ENCODE data around the gene IQCH. TPM values are rescaled to one million over a fixed set of nuclear protein-coding genes. Genes with fewer than 3 reads are reported as not detected.

Gene IQCH
- total RNA-seq, 2 experiments from 2014 or later: 1.2 to 2.2 TPM

- ATAC-seq (ENCODE audit: low read depth): no peak
- no peak overlapping the region for H3K4me3 Mint-ChIP-seq
- H3K36me3 Mint-ChIP-seq: peaks cover 6% of the 10 kb centered on the region
- H3K27me3 Mint-ChIP-seq: no peaks in the 10 kb centered on the region
- H3K4me1 Mint-ChIP-seq: peaks cover 3% of the 10 kb centered on the region
- H3K27ac Mint-ChIP-seq: no peak overlapping the region
- H3K9me3 Mint-ChIP-seq: peaks cover 8% of the 10 kb centered on the region
- POLR2A ChIA-PET: no interaction called here
- no peak for DNase-seq
Measured at GRCh38 chr15:67480741-67481140, 226.2 kb downstream of the IQCH start.

- peaks cover 8% of the 10 kb centered on the region for H3K9me3 Mint-ChIP-seq
- DNase-seq: no peak
- peaks cover 3% of the 10 kb centered on the region for H3K4me1 Mint-ChIP-seq
- no peak for ATAC-seq (ENCODE audit: low read depth)
- H3K4me3 Mint-ChIP-seq: no peak overlapping the region
- H3K27me3 Mint-ChIP-seq: no peaks in the 10 kb centered on the region
- peaks cover 6% of the 10 kb centered on the region for H3K36me3 Mint-ChIP-seq
- H3K27ac Mint-ChIP-seq: no peak overlapping the region
- POLR2A ChIA-PET: no interaction called here
Measured at GRCh38 chr15:67481680-67482079, 227.1 kb downstream of the IQCH start.

GRCh38 chr15:67495585-67495984 is 241.0 kb downstream of the IQCH start:
- Mint-ChIP-seq H3K27ac (no peak overlapping the region), H3K27me3 (no peaks in the 10 kb centered on the region), H3K36me3 (no peaks in the 10 kb centered on the region), H3K4me1 (peaks cover 1% of the 10 kb centered on the region), H3K4me3 (no peak overlapping the region), H3K9me3 (no peaks in the 10 kb centered on the region)
- no peak for DNase-seq
- ATAC-seq (ENCODE audit: low read depth): no peak
- POLR2A ChIA-PET: no interaction called here

- no peak for ATAC-seq (ENCODE audit: low read depth)
Measured at GRCh38 chr15:67501177-67501835, 246.7 kb downstream of the IQCH start.

GRCh38 chr15:67501836-67502461 is 247.4 kb downstream of the IQCH start:
- Mint-ChIP-seq H3K4me3 (no peak overlapping the region), H3K27me3 (no peaks in the 10 kb centered on the region), H3K27ac (no peak overlapping the region), H3K36me3 (peaks cover 2% of the 10 kb centered on the region), H3K4me1 (peaks cover 9% of the 10 kb centered on the region), H3K9me3 (no peaks in the 10 kb centered on the region)
- ATAC-seq (ENCODE audit: low read depth) (no peak), DNase-seq (no peak)
- POLR2A ChIA-PET: no interaction called here

More at GRCh38 chr15:67501177-67501835, 246.7 kb downstream of the IQCH start:
- Mint-ChIP-seq H3K27ac (no peak overlapping the region), H3K4me1 (peaks cover 7% of the 10 kb centered on the region), H3K9me3 (no peaks in the 10 kb centered on the region), H3K27me3 (no peaks in the 10 kb centered on the region), H3K36me3 (peaks cover 2% of the 10 kb centered on the region), H3K4me3 (no peak overlapping the region)
- no peak for DNase-seq
- POLR2A ChIA-PET: interaction anchor here (0.5 kb wide), 1 partner anchor 30 kb away, joined by 3 read pairs; no protein-coding TSS in a partner anchor

- DNase-seq (no peak), ATAC-seq (ENCODE audit: low read depth) (no peak)
- Mint-ChIP-seq H3K4me1 (peaks cover 9% of the 10 kb centered on the region), H3K9me3 (no peaks in the 10 kb centered on the region), H3K27me3 (no peaks in the 10 kb centered on the region), H3K27ac (no peak overlapping the region), H3K4me3 (no peak overlapping the region), H3K36me3 (peaks cover 2% of the 10 kb centered on the region)
- POLR2A ChIA-PET: no interaction called here
Measured at GRCh38 chr15:67504056-67504455, 249.5 kb downstream of the IQCH start.

- H3K27ac Mint-ChIP-seq: no peak overlapping the region
- ATAC-seq (ENCODE audit: low read depth): no peak
- no peak for DNase-seq
- H3K9me3 Mint-ChIP-seq: no peaks in the 10 kb centered on the region
- POLR2A ChIA-PET: no interaction called here
- H3K36me3 Mint-ChIP-seq: peaks cover 2% of the 10 kb centered on the region
- peaks cover 9% of the 10 kb centered on the region for H3K4me1 Mint-ChIP-seq
- H3K4me3 Mint-ChIP-seq: no peak overlapping the region
- H3K27me3 Mint-ChIP-seq: no peaks in the 10 kb centered on the region
Measured at GRCh38 chr15:67504796-67505195, 250.2 kb downstream of the IQCH start.

GRCh38 chr15:67505675-67506572 is 251.3 kb downstream of the IQCH start:
- DNase-seq (no peak), ATAC-seq (ENCODE audit: low read depth) (no peak)
- H3K9me3 Mint-ChIP-seq: no peaks in the 10 kb centered on the region
- H3K4me1 Mint-ChIP-seq: peaks cover 13% of the 10 kb centered on the region
- peaks cover 2% of the 10 kb centered on the region for H3K36me3 Mint-ChIP-seq
- no peak overlapping the region for H3K27ac Mint-ChIP-seq
- no peaks in the 10 kb centered on the region for H3K27me3 Mint-ChIP-seq
- POLR2A ChIA-PET: no interaction called here
- no peak overlapping the region for H3K4me3 Mint-ChIP-seq

- DNase-seq (no peak), ATAC-seq (ENCODE audit: low read depth) (no peak)
- H3K27me3 Mint-ChIP-seq: no peaks in the 10 kb centered on the region
- peaks cover 20% of the 10 kb centered on the region for H3K4me1 Mint-ChIP-seq
- POLR2A ChIA-PET: interaction anchor here (1.2 kb wide), 1 partner anchor 14 kb away, joined by 4 read pairs; the partner anchor contains the start of gene C15orf61
- peaks cover 4% of the 10 kb centered on the region for H3K36me3 Mint-ChIP-seq
- no peaks in the 10 kb centered on the region for H3K9me3 Mint-ChIP-seq
- no peak overlapping the region for H3K27ac Mint-ChIP-seq
- no peak overlapping the region for H3K4me3 Mint-ChIP-seq
Measured at GRCh38 chr15:67506775-67507747, 252.5 kb downstream of the IQCH start.

GRCh38 chr15:67508407-67508806 is 253.8 kb downstream of the IQCH start:
- DNase-seq: no peak
- Mint-ChIP-seq H3K36me3 (peaks cover 15% of the 10 kb centered on the region), H3K4me3 (no peak overlapping the region), H3K4me1 (peaks cover 25% of the 10 kb centered on the region), H3K27me3 (no peaks in the 10 kb centered on the region), H3K9me3 (no peaks in the 10 kb centered on the region), H3K27ac (no peak overlapping the region)
- ATAC-seq (ENCODE audit: low read depth): no peak
- POLR2A ChIA-PET: no interaction called here

- Mint-ChIP-seq H3K4me3 (no peak overlapping the region), H3K9me3 (no peaks in the 10 kb centered on the region), H3K27ac (no peak overlapping the region), H3K36me3 (peaks cover 20% of the 10 kb centered on the region), H3K4me1 (peaks cover 23% of the 10 kb centered on the region), H3K27me3 (no peaks in the 10 kb centered on the region)
- ATAC-seq (ENCODE audit: low read depth) (no peak), DNase-seq (no peak)
- POLR2A ChIA-PET: no interaction called here
Measured at GRCh38 chr15:67509918-67510317, 255.3 kb downstream of the IQCH start.

GRCh38 chr15:67510597-67511190 is 256.1 kb downstream of the IQCH start:
- no peak for DNase-seq
- ATAC-seq (ENCODE audit: low read depth): no peak
- Mint-ChIP-seq H3K9me3 (no peaks in the 10 kb centered on the region), H3K27me3 (no peaks in the 10 kb centered on the region), H3K27ac (no peak overlapping the region), H3K4me1 (peaks cover 23% of the 10 kb centered on the region), H3K4me3 (no peak overlapping the region), H3K36me3 (peaks cover 22% of the 10 kb centered on the region)
- POLR2A ChIA-PET: interaction anchor here (1.5 kb wide), 1 partner anchor 11 kb away, joined by 12 read pairs; the partner anchor contains the start of gene C15orf61
